ENCODE measurements around the gene TRIL. TPM values are rescaled to one million over a fixed set of nuclear protein-coding genes. Genes with fewer than 3 reads are reported as not detected.

The TRIL gene
- polyA plus RNA-seq, 10 donors = 21.5 to 59.0 (median 33.8) TPM

DNA sequence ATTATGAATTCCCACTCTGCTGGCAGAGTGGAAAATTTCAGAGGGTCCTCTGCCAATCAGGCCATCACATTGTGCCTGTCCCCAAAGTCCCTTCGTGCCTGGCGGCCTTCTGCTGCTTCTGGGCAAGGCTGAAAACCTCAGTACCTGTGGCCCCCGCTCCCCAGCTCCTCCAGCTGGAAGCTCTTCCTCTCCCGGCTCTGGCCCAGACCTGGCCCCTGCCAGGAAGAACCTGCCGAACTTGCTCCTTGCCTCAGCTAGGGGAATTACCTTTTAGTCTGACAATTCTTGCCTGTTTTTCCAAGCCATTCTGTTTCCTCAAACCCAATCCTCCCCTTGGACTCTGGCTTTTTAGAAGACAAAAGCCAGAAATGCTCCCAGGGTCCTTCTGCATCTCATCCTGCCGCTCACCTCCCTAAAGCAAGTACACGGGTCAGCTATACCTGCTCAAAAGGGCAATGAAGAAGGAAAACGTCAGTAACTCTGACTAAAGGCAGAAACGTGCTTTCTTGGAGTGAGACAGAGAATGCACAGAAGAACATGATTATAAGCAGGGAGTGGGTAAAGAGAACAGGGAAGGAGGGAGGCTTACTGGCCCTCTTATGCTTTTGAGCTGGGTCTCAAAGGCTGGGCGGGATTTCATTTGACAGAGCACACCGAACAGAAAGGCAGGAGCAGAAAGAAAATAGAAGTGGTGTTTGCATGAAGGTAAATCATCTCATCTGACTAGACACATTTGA is 28.1 kb upstream of the TRIL start:
- DNase-seq = no peak

DNA sequence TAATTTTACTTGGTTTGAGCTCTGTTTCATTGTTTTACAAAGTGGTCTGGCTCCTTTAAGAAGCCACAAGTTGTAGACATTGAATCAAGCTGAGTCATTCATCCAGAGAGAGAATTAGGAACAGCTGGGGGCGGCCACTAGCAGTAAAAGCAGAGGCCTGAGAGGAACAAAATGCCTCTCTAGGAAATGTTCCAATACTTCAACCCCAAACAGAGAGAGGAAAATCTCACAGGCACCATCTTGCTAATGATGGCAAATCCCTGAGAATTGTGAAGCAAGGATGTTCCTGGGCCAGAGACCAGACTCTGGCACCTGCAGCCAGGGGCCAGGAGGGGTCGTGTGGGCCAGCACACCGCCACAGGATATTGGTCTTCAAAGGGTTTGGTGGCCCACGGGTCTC is 26.5 kb upstream of the TRIL start:
- DNase-seq = peak; percentile 64 to 86 (median 85)

DNA sequence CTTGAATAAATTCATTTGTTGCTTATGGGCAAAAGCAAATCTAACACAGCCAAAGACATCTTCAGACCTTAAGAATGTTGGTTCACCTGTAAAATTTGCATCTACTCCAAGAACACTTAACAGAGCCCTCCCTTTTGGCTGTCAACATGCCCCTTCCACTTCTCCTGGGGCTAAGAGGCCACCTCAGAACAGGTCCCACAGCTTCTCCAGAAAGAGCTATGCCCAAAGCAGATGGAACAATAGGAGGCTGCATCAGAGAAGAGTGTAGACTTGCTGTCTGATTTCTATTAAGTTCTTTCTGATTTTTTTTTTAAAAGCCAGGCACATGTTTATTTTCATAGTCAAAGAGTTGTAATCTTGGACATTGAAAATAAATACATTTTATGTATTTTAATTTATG is 26.1 kb upstream of the TRIL start:
- DNase-seq = no peak

DNA sequence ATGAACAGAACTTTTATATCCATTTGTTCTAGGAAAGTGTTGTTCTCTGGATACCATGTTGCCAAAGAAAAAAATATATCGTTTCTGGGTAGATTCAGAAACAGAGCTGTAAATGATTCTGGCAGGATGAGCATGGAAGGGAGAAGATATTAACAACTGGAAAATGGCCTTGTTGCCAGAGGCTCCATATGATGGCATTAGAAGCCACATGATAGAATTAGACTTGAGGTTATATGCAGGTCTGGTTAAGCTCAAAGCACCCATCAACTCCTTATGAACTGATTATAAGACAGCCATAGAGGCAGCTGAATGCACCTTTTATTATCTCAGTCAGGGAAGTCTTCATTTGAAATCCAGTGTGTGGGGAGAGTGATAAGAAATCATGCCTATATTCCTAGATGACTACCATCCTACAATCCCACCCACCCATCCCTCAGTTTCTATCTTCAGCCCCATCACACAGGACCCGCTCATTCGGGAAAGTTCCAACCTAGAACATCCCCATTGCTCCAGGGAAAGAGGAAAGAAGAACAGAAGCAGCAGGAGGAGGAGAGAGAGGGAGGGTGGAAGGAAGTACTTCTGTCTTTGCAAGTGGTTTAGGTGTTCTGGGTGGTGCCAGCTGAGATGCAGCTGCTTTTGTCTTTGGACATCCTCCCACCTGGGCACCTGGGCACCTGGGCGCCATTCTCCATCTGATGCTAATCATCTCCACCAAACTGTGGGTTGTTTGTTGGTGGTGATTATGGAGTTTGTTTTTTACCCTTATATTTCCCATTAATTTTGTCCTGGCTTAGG is 25.5 kb upstream of the TRIL start:
- no peak for DNase-seq

DNA sequence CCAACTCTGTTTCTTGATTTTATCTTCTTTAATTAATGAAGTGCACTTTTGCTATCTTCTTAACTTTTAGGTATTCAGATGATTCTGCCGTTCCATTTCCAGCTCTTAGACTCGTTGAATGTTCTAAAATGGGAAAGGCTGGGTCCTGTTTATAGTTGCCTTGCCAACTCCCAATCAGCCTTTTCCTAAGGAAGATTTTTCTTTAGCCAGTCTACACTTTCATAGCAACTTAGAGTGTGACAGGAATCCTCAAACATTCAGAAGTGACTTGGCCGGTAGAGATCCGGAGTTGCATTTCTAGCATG is 23.0 kb upstream of the TRIL start:
- no peak for DNase-seq

DNA sequence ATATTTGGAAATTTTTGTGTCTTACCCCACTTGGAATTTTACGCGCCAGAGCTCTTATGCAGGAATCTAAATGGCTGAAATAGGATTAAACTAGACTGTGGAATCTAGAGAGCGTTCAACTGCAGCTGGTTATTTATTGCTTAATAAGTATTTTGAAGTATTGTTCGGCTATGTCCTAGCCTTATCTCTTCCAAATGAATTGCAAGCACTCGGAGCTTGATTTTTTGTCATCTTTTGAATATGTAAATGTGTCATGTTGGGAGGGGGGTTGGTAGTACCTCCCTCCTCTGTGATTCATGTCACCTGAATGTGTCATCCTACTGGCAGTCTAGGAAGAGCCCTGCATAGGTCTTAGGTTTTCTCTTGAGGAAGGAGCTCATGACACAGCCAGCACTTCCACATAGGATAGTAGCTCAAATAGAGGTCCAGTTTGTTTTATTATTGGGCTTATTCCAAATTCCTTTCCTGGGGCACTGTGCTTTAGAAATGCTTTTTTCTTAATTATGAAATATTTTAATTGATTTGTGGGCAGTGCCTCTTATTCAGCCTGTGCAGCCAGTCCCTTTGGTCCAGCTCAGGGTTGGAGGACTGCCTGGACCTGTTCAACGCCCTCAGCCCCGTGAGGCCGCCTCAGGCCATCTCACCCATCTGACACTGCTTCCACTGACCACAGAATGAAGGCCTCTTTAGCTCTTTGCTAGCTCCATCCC is 22.5 kb upstream of the TRIL start:
- no peak for DNase-seq

DNA sequence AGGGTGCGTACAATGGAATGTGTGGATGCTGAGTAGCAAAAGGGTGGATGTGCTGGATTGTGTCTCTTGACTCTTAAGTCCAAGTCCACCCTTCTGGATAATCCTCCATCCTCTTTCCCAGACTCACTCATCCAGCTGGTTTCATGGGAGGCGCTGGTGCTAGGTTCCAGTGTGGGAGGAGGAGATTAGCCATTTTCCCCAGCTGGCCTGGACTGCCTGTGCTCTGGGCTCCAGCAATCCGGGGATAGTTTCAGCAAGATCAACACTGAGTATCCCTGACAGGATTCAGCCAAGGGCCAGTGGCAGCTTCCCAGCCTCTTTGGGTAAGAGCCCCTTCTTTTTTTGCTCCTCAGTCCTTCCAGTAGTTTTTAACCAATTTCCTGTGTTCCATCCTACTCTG is 21.6 kb upstream of the TRIL start:
- peak in 1 of 3 donors; percentile 68 for DNase-seq

DNA sequence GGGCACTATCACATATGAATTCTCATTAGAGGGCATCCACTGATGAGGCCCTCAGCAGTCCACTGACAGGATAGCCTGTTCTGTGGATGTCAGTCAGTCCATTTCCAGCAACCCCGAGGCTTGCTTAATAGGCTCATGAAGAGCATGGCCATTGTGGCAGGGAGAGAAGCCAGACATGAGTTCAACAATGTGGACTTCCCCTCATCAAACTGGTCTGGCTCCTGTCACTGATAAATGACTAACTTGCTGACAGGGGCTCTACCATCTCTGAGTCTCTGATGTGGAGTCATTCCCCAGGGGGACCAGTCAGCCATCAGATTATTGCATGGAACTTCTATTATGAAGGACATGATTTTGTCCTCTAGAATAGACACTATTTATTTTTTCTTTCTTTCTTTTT is 19.8 kb upstream of the TRIL start:
- DNase-seq = no peak

DNA sequence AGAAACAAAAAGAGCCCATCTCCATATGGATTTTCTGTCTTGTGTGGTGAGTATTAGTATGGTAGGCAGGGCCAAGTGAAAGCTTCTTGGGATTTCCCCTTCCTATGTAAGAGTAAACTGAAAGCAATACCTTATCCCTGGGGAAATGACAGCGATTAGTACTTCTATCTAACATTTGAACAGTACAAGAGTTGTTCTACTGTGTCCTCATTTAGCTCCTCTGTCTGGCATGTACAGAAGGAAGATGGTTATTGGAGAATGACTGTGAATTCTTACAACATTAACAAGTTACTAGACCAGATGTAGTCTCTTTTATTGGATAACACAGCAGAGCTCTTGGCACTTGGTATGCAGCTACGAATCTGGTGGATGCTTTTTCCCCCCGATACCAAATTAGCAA is 17.9 kb upstream of the TRIL start:
- no peak for DNase-seq

DNA sequence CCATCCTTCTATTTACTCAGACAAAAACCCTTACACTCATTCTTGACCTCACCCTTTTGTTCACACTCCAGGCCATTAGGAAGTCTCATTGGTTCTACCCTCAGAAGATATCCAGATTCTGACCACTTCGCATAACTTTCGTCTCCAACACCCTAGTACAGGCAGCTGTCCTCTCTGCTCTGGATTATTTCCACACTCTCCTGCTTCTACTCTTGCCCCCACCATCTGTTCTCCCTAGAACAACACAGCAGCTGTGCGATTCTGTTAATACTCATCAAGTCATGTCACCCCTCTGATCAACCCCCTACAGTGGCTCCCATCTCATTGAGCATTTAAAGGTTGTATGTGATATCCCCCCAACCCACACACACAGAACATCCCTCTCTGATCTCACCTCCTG is 15.5 kb upstream of the TRIL start:
- no peak for DNase-seq

DNA sequence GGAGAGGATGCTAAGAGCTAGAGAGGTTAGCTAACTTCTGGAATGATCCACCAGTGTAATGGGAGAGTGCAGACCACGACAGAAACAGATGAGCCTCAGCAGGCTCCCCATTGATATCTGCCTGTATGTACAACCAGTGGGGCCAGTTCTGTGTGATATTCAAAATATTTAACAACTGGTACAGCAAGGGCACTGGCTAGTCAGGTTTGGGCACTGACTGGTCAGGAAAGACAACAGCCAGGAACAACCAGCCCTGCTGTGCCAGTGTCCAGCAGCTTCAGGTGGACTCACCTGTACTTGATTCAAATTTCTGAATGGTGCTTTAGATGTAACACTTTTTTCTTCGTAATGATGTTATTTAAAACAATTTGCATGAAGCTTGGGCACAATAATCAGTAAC is 5.9 kb upstream of the TRIL start:
- no peak for DNase-seq

DNA sequence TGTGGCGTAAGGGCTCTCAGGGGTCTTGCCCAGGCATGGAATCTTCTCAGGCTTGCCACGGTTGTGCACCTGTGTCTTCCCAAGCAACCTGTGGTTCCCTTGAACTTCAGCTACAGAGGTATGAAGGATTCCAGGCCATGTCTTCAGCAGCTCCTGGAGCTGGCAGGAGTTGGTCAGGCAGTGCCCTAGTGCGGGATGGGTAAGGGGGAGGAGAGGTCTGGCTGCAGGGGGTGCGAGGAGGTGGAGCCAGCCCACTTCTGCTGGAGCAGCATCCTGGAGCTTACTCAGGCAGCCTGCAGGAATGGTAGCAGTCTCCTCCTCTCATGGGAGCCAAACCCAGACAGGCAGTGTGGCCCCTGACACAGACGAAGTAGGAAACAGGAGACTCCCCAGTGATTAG is 3.8 kb upstream of the TRIL start:
- no peak for DNase-seq

DNA sequence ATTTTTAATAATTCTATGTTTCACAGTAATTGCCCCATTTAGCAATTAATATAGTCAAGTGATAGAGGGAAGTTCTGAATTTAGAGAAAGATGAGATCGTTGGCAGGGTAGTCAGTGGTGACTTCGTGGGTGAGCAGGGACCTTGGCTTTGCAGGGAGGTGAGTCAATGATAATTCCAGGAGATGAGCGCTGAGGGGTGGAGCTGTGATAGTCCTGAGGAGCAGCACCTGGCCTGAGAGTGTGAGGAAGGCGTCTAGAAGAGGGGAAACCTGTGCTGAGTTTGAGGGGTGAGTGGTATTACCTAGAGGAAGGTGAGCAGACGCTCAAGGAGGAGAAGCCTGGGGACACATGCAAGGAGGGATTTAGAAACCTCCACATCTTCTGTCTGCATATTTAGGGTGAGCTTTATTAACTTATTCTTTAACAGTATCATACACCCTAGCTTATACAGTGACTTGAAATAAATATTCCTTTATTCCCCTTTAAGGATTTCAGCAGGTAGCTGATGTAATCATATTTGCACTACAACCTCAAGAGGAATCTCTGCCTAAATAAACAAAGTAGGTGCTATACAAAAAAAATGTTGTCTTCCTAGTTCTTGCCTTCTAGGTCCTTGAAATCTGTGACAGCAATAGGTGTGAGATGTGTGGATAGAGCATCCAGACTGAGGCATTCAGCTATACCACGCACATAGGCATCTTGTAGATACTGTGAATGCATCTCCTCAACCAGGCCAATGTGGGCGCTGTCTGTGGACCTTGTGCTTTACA is 2.1 kb upstream of the TRIL start:
- DNase-seq = no peak

DNA sequence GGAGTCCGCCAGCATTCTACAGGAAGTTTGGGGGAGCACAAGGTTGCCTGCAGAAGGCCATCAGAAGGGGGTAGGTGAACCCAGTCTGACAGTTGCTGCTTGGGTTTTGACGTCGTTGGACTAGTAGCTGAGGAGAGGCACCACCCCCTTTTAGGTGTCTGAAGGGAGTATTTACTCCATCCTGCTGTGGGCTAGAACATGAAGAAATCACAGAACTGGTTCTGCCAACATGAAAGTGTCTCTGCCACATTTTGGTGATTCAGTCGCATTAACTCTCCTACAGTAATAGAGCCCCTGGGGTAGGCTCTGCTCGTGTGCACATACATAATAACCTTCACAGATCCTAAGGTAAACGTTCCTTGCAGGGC is 834 bp upstream of the TRIL start:
- DNase-seq = no peak

DNA sequence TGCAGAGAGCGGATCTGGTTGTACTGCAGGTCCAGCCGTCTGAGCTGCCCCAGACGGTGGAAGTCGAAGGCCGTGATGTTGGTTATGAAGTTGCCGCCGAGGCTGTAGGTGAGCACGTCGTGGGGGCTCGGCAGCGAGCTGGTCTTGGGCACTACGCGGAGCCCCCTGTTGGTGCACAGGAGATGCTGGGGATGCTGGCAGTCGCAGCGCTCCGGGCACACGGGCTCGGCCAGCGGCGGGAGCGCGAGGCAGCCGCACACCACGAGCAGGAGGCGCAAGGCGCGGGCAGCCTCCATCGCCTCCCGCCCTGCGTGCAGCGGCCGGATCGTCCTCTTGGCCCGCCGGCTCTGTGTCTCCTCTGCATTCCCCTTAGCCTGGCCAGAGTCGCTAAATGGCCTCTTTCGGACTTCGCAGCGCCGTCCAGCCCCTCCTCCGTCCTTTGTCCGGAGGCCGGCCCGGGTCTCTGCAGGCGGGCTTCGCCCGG is 337 bp downstream of the TRIL start:
- peak in 1 of 3 donors; percentile 91 for DNase-seq

DNA sequence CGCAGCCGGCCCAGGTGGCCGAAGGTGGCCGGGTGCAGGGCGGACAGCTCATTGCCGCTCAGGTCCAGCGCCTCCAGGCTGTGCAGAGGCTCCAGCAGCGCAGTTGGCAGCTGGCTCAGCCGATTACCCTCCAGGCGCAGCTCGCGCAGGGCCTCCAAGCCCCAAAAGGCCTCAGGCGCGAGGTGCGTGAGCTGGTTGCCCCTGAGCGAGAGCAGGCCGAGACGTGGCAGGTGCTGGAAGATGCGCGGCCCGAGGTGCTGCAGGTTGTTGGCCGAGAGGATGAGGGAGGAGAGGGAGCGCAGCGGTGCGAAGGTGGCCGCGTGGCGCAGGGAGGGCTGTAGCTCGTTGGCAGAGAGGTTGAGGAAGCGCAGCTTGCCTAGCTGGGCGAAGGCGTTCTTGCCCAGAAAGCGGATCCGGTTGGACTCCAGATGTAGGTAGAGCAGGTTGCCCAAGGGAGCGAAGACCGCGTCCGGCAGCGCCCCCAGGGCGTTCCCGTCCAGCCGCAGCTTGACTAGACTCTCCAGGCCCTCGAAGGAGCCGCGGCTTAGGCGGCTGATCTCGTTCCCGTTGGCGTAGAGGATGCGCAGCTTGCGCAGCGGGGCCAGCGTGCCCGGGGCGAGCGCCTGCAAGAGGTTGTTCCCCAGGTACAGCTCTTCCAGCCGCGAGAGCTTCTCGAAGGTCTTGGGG is 923 bp downstream of the TRIL start:
- DNase-seq = peak in 2 of 3 donors; percentile 52 to 86

DNA sequence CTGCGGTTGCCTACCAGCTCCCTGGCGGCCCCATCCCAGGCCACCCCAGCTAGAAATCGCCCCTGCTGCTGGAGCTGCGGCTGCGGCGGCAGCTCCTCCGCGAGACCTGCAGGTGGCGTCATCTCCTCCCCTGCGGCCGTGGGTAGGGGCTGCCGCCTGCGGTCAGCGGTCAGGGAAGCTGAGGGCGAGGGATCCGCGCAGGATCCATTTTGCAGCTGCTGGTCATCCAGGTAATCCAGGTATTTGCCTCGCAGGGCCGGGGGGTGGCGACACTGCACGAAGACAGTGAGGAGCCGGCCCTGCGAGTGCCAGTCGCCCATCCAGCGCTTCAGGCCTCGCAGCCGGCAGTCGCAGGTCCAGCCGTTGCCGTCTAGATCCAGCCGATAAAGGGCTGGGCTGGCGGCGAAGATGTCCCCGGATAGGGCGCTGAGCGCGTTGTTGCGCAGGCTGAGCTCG is 1.5 kb downstream of the TRIL start:
- peak in 2 of 3 donors; percentile 78 to 92 for DNase-seq

DNA sequence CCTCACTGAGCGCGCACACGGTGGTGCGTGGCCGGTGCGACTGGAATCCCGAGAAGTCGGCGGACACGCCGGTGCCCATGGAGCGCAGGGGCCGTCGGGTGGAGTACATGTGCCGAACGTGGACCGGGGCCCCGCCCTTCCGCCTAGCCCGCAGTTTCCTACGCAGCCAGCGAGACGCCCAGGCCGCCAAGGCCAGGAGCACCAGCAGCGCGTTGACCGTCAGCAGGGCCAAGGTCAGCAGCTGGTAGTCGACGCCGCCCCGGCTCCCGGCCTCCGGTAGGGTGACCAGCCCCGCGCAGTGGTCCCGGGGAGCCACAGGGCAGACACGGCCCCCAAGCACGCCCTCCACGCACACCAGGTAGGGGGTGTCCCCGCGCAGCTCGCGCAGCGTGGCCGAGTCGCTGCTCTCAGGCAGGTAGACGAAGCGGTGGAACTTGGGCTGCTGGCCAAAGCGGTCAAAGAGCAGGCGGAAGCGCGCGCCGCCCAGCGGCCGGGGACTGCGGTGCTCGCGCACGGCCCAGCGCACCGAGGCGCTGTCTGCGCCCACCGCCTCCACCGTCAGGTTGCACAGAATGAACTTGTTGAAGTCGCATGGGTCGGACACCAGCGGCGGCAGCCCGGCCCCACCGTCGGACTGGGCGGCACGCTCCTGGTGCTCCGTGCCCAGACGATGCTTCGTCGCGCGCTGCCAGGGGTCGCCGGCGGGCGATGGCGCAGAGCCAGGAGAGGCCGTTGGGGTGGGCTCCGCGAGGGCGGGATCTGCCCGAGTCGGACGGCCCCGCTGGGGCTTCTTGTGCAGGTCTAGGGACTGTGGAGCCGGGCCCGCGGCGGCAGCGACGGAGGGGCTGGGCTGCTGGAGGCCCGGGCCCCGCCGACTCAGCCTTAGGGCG is 2.2 kb downstream of the TRIL start:
- DNase-seq = peak; percentile 52 to 92 (median 87)

DNA sequence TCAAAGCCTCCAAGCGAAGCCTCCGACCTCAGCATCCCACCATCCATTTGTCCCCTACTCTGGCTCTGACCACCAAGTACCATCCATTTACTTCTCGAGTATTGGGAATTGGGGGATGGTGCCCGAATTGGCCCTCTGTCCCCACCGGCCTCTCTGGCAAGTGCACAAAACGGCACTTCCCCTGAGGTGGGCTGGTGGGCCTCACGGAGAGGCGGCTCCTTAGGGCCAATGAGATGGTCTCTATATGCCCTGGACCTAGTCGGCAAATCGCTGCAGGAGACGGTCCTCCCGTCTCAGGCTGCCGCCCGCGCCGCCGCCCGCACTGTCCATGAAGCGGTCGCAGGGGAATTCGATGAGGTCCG is 2.8 kb downstream of the TRIL start:
- DNase-seq = no peak

DNA sequence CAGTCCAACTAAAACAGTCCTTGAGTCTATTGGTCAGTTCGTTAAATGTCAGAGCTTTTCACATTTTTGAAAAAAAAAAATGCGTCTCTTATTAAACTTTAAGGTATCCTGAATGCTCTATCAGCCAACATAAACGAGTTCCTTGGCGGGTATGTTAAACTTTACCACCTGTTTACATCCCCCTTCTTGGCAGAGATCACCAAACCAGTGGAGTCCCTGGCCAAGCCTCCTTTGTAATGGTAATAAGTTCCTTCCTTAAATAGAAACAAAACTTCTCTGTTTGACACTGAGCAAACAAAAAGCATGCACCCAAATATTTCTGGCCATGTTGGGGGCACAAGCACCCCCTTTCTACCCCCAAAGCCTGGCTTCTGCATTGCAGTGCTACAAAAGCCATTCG is 3.2 kb downstream of the TRIL start:
- DNase-seq = no peak

Data from muscle of back (tissue), 11 donors.